GM18511 (cell line): ENCODE data around the gene PFKM.

Experiments used
- ATAC-seq: cut with Tn5 transposase; IDR thresholded peaks from one replicate; pipeline ENCODE4 v1.9.1; 2021; ENCODE audit warnings: mild to moderate bottlenecking, moderate library complexity; ENCODE audit not compliant: unreplicated experiment

Gene PFKM

GRCh38 chr12:48183876-48184548 is 64.8 kb downstream of the PFKM start:
- ATAC-seq: peak; percentile 5

- ATAC-seq: no peak
Observed at GRCh38 chr12:48184549-48184922, 65.4 kb downstream of the PFKM start.

GRCh38 chr12:48185181-48185919 is 66.2 kb downstream of the PFKM start:
- no peak for ATAC-seq

- no peak for ATAC-seq
Observed at GRCh38 chr12:48187916-48188695, 68.9 kb downstream of the PFKM start.

DNA sequence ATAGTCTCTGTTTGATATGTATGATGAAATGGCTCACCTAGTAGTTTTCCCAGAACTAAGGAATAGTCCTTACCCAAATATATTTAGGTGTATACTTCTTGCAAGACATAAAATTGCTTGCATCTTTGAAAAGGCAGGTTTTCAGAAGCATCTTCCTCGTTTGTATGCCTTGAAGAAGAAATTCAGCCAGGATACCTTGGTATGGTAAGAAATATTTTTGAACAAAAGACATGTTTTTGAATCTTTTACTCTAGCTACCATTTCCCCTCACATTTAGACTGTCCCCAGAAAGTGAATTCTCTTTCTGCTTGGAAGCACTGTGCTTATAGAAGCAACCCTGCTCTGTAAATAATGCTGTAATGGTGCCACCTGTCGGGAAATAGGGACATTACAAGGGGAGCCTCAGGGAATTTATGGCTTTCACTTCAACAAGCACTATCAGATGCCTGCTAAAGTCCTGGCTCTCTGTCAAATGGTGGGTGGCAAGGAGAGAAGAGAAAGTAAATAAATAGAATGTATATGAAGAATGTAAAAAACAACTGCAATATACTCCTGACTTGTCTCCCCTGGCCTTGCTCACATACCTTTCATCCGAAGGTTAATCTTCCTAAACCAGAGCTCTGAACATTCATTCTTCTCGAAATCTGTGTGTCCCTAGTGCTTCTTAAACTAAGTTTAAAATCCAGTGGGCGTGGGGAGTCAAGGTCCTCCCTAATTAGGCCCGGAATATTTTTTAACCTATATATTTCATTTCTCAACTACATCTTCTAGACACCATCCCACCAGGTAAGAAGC is 70.4 kb downstream of the PFKM start:
- ATAC-seq: peak; percentile 59

GRCh38 chr12:48191096-48191495 is 71.9 kb downstream of the PFKM start:
- no peak for ATAC-seq

DNA sequence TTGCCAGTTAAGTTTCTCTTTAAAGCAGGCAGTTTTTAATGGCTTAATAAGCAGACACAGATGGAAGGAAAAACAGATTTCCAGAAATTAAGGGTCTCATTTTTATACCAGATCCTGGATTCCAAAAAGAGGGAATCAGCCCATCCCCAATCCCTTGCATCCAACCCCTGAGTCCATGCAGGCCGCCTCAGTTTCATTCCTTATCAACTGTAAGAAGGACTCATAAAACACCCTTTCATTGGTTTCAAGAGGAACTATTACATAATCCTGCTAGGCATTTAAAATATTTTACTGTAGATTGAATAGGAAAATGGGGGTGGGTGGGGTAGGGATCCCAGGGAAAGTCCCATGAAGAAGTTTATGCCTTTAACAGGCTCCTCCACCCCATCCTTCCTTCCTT is 73.7 kb downstream of the PFKM start:
- ATAC-seq: no peak

- no peak for ATAC-seq
Observed at GRCh38 chr12:48193623-48194022, 74.5 kb downstream of the PFKM start.

DNA sequence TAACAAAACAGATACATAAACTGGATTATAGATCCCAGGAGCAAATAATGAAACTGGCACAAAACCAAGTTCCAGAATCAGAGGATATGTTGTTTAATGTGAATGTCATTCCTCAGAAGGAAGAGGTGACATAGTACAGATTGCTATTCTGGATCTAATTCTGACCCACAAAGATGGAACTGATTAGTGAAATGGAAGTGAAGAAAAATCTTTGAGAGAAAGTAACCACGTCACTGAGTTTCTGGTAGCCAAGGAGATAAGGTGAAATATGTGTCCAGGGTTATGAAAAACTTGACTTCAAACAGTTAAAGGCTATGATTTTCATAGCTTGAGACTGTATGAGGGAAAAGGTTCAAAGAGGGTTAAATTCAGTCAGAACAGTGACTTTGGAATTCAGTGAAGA is 75.6 kb downstream of the PFKM start:
- no peak for ATAC-seq
